Liver (tissue), 9 donors: ENCODE data around the gene APOB. TPM values are rescaled to one million over a fixed set of nuclear protein-coding genes. Genes with fewer than 3 reads are reported as not detected.

ENCODE experiments used
- DNase-seq: peaks from one replicate; pipeline ENCODE4 v3.0.0-alpha.2; 2017; ENCODE audit warnings: low spot score
- H3K27ac ChIP-seq, 2 donors: one replicate each; pipeline ENCODE4 v1.7.0; 2013; ENCODE audit warnings: inconsistent platforms in 2 of 2, low read length in 2 of 2, control low read depth in 1 of 2, low read depth in 1 of 2, mild to moderate bottlenecking in 1 of 2
- H3K27me3 ChIP-seq, 4 donors: one replicate each; pipeline versions ENCODE4 v1.6.1 to v1.7.0; 2013; ENCODE audit warnings: low read length in 3 of 4, inconsistent platforms in 1 of 4, mild to moderate bottlenecking in 1 of 4, moderate library complexity in 1 of 4; ENCODE audit not compliant: control insufficient read depth in 4 of 4, insufficient read depth in 4 of 4
- H3K36me3 ChIP-seq, 4 donors: one replicate each; pipeline versions ENCODE4 v1.6.1 to v1.7.0; 2013; ENCODE audit warnings: low read length in 3 of 4, mild to moderate bottlenecking in 3 of 4, low read depth in 1 of 4, moderate library complexity in 1 of 4; ENCODE audit not compliant: control insufficient read depth in 4 of 4, insufficient read depth in 3 of 4
- H3K4me1 ChIP-seq, 4 donors: one replicate each; pipeline versions ENCODE4 v1.6.1 to v1.7.0; 2013; ENCODE audit warnings: low read length in 3 of 4, mild to moderate bottlenecking in 3 of 4, moderate library complexity in 1 of 4; ENCODE audit not compliant: control insufficient read depth in 4 of 4, insufficient read depth in 4 of 4
- H3K4me3 ChIP-seq, 3 donors: one replicate each; pipeline versions ENCODE4 v1.6.1 to v1.7.0; 2013; ENCODE audit warnings: low read length in 3 of 3, control low read depth in 1 of 3, low read depth in 1 of 3, mild to moderate bottlenecking in 1 of 3
- H3K9ac ChIP-seq, 2 donors: one replicate each; pipeline ENCODE4 v1.7.0; 2013; ENCODE audit warnings: low read length in 2 of 2, mild to moderate bottlenecking in 2 of 2, moderate library complexity in 2 of 2, control low read depth in 1 of 2, low read depth in 1 of 2
- H3K9me3 ChIP-seq, 4 donors: one replicate each; pipeline versions ENCODE4 v1.6.1 to v1.7.0; 2013; ENCODE audit warnings: low read length in 3 of 4; ENCODE audit not compliant: control insufficient read depth in 4 of 4
- ATF3 ChIP-seq: IDR thresholded peaks from 2 replicates; pipeline ENCODE4 v1.6.1; 2016; ENCODE audit warnings: antibody characterized with exemption
- CTCF ChIP-seq: fragments of 150-350 bp; IDR thresholded peaks from 2 replicates; pipeline ENCODE4 v1.5.1; 2017; ENCODE audit warnings: improper control_type of control experiment, low read depth, low read length; ENCODE audit not compliant: missing input control
- EGR1 ChIP-seq, 2 donors: IDR thresholded peaks; 2 replicates each; pipeline ENCODE4 v1.6.1; 2016 to 2018; ENCODE audit warnings: antibody characterized with exemption in 2 of 2, low read depth in 2 of 2
- FOXA1 ChIP-seq: IDR thresholded peaks from 2 replicates; pipeline ENCODE4 v1.6.1; 2016; ENCODE audit warnings: antibody characterized with exemption
- GABPA ChIP-seq, 2 donors: IDR thresholded peaks in 1 of 2; conservative IDR thresholded peaks in 1 of 2; 2 replicates each; pipeline ENCODE4 v1.6.1; 2016; ENCODE audit warnings: antibody characterized with exemption in 2 of 2, mild to moderate bottlenecking in 1 of 2, moderate library complexity in 1 of 2
- HNF4G ChIP-seq: IDR thresholded peaks from 2 replicates; pipeline ENCODE4 v1.6.1; 2016; ENCODE audit warnings: antibody characterized with exemption
- JUND ChIP-seq, 2 donors: IDR thresholded peaks; 2 replicates each; pipeline ENCODE4 v1.6.1; 2016; ENCODE audit warnings: antibody characterized with exemption in 2 of 2
- NR2F2 ChIP-seq: IDR thresholded peaks from 2 replicates; pipeline ENCODE4 v1.6.1; 2016; ENCODE audit warnings: antibody characterized with exemption
- RAD21 ChIP-seq, 2 donors: IDR thresholded peaks; 2 replicates each; pipeline ENCODE4 v1.6.1; 2016; ENCODE audit warnings: antibody characterized with exemption in 2 of 2, mild to moderate bottlenecking in 2 of 2
- REST ChIP-seq: IDR thresholded peaks from 2 replicates; pipeline ENCODE4 v1.6.1; 2016; ENCODE audit warnings: antibody characterized with exemption, mild to moderate bottlenecking
- RXRA ChIP-seq, 2 donors: IDR thresholded peaks; 2 replicates each; pipeline ENCODE4 v1.6.1; 2017 to 2018; ENCODE audit warnings: antibody characterized with exemption in 2 of 2, mild to moderate bottlenecking in 1 of 2
- SP1 ChIP-seq: IDR thresholded peaks from 2 replicates; pipeline ENCODE4 v1.6.1; 2018; ENCODE audit warnings: antibody characterized with exemption, mild to moderate bottlenecking
- TAF1 ChIP-seq: conservative IDR thresholded peaks from 2 replicates; pipeline ENCODE4 v1.6.1; 2016; ENCODE audit warnings: antibody characterized with exemption, mild to moderate bottlenecking
- YY1 ChIP-seq: IDR thresholded peaks from 2 replicates; pipeline ENCODE4 v1.6.1; 2016; ENCODE audit warnings: antibody characterized with exemption, mild to moderate bottlenecking
- ZBTB33 ChIP-seq: IDR thresholded peaks from 2 replicates; pipeline ENCODE4 v1.6.1; 2016; ENCODE audit warnings: antibody characterized with exemption
- WGBS: extraction: QIAGEN DNeasy Blood & Tissue Kit; methylation state at CpG from one replicate; pipeline ENCODE4 v1.1.7; 2013; 5-methylcytosine and 5-hydroxymethylcytosine counted together
- polyA plus RNA-seq, 2 donors: library from polyadenylated mRNA; stranded (reverse) in 1 of 2; unstranded in 1 of 2; fragments of 200-250 nt in 1 of 2; fragments of >200 nt in 1 of 2; fragmentation: Nextera tagmentation in 1 of 2; extraction: Ambion mirVana in 1 of 2; gene quantifications; one replicate each; pipeline versions ENCODE4 v1.2.1 to v1.2.3, GENCODE V29; 2013 to 2015
- total RNA-seq, 2 donors: library from RNA; depleted of rRNA; stranded (reverse); fragments of >200 nt; gene quantifications; one replicate each; pipeline ENCODE4 v1.2.3, GENCODE V29; 2014
- donor health status: healthy.
- donor health status: healthy.
- donor health status: healthy.
- donor health status: healthy.
- donor health status: healthy.

The APOB gene
- total and polyA plus RNA-seq, 4 donors, result 431 to 2,949 (median 1,463) TPM

GRCh38 chr2:21042958-21043743, 722 bp downstream of the APOB start (continued):
- TF ChIP-seq REST, result peak; percentile 83
- TF ChIP-seq YY1, result peak; percentile 53
- TF ChIP-seq HNF4G, result peak; percentile 79
- peak; percentile 87 for TF ChIP-seq SP1
- peak; percentile 86 for TF ChIP-seq FOXA1
- peak; percentile 99 for TF ChIP-seq NR2F2
- TF ChIP-seq CTCF, result peak; percentile 99
- TF ChIP-seq ATF3, result peak; percentile 78
- TF ChIP-seq GABPA (IDR thresholded peaks at IDR 0.05 in 1 of 2, conservative IDR thresholded peaks at IDR 0.05 in 1 of 2), result no peak
- peak; percentile 16 to 74 for TF ChIP-seq JUND (IDR thresholded peaks at IDR 0.05)

- H3K36me3 ChIP-seq, result peaks cover 0 to 28% (median 12%) of the 10 kb centered on the region in 4 donors
- peaks cover 3 to 45% (median 17%) of the 10 kb centered on the region in 4 donors for H3K4me1 ChIP-seq
- TF ChIP-seq ATF3 (no peak), RAD21 (IDR thresholded peaks at IDR 0.05) (no peak)
- no peaks in the 10 kb centered on the region for H3K9me3 ChIP-seq
- 11% methylated on average over 5 of the region's 5 CpGs for WGBS
- peak overlapping the region; percentile 84 to 91 (median 86) for H3K4me3 ChIP-seq
- peak overlapping the region; percentile 92 for H3K27ac ChIP-seq
- H3K27me3 ChIP-seq, result no peaks in the 10 kb centered on the region
- no peak for DNase-seq
- H3K9ac ChIP-seq, result peak overlapping the region; percentile 63 to 99
Measured at GRCh38 chr2:21042708-21042957, 1.2 kb downstream of the APOB start.

GRCh38 chr2:21041943-21042707, 1.7 kb downstream of the APOB start:
- Histone ChIP-seq H3K4me1 (peaks cover 0 to 40% (median 15%) of the 10 kb centered on the region in 4 donors), H3K4me3 (peak overlapping the region; percentile 84 to 91 (median 86)), H3K27ac (peak overlapping the region; percentile 92), H3K36me3 (peaks cover 1 to 30% (median 16%) of the 10 kb centered on the region in 4 donors), H3K9me3 (no peaks in the 10 kb centered on the region), H3K27me3 (no peaks in the 10 kb centered on the region), H3K9ac (peak overlapping the region; percentile 63 to 99)
- 37% methylated on average over 16 of the region's 16 CpGs for WGBS
- no peak for DNase-seq
- no peak for TF ChIP-seq CTCF
- TF ChIP-seq EGR1 (IDR thresholded peaks at IDR 0.05; ENCODE audit: low read depth in 2 of 2), result peak in 1 of 2 donors; percentile 47
- peak; percentile 59 for TF ChIP-seq ATF3
- peak; percentile 58 for TF ChIP-seq TAF1
- peak; percentile 60 for TF ChIP-seq HNF4G
- peak; percentile 71 for TF ChIP-seq ZBTB33
- peak in 1 of 2 donors; percentile 36 for TF ChIP-seq RAD21 (IDR thresholded peaks at IDR 0.05)
- peak; percentile 81 for TF ChIP-seq YY1
- peak; percentile 10 to 46 for TF ChIP-seq JUND (IDR thresholded peaks at IDR 0.05)
- peak; percentile 34 to 82 for TF ChIP-seq RXRA (IDR thresholded peaks at IDR 0.05)
- no peak for TF ChIP-seq GABPA (IDR thresholded peaks at IDR 0.05 in 1 of 2, conservative IDR thresholded peaks at IDR 0.05 in 1 of 2)
